Endodermal cell (in vitro differentiated cells): Measurements from ENCODE around the gene HOXA5. TPM values are rescaled to one million over a fixed set of nuclear protein-coding genes. Genes with fewer than 3 reads are reported as not detected.

Experiments
- DNase-seq: peaks from one replicate; pipeline ENCODE4 v3.0.0-alpha.2; 2017
- H3K27ac ChIP-seq: 2 replicates; pipeline ENCODE4 v1.5.1; 2013; ENCODE audit warnings: mild to moderate bottlenecking, low read depth, low read length, moderate library complexity
- H3K27me3 ChIP-seq: 2 replicates; pipeline ENCODE4 v1.6.1; 2013; ENCODE audit warnings: mild to moderate bottlenecking, low read length, moderate library complexity; ENCODE audit not compliant: insufficient read depth, control insufficient read depth, poor library complexity, severe bottlenecking
- H3K36me3 ChIP-seq: 2 replicates; pipeline ENCODE4 v1.7.0; 2013; ENCODE audit warnings: mild to moderate bottlenecking, low read length, moderate library complexity; ENCODE audit not compliant: control insufficient read depth, insufficient read depth
- H3K4me1 ChIP-seq: one replicate; pipeline ENCODE4 v1.7.0; 2013; ENCODE audit warnings: low read length; ENCODE audit not compliant: control insufficient read depth, insufficient read depth
- H3K4me3 ChIP-seq: 2 replicates; pipeline ENCODE4 v1.5.1; 2013; ENCODE audit warnings: mild to moderate bottlenecking, low read length, moderate library complexity
- H3K9ac ChIP-seq: 2 replicates; pipeline ENCODE4 v1.6.1; 2013; ENCODE audit warnings: mild to moderate bottlenecking, low read length, moderate library complexity; ENCODE audit not compliant: poor library complexity, severe bottlenecking; ENCODE audit errors: extremely low read depth
- H3K9me3 ChIP-seq: 2 replicates; pipeline ENCODE4 v1.6.1; 2013; ENCODE audit warnings: mild to moderate bottlenecking, low read length, moderate library complexity; ENCODE audit not compliant: control insufficient read depth
- H3K27ac Mint-ChIP-seq: 2 replicates; pipeline ENCODE4 v1.8.0; 2020; ENCODE audit warnings: mixed read lengths
- H3K27me3 Mint-ChIP-seq: 2 replicates; pipeline ENCODE4 v1.8.0; 2021; ENCODE audit warnings: mild to moderate bottlenecking, mixed read lengths; ENCODE audit not compliant: insufficient read depth
- H3K36me3 Mint-ChIP-seq: 2 replicates; pipeline ENCODE4 v1.8.0; 2020; ENCODE audit warnings: low read depth, mixed read lengths
- H3K4me1 Mint-ChIP-seq: 2 replicates; pipeline ENCODE4 v1.8.0; 2020; ENCODE audit warnings: mixed read lengths
- H3K4me3 Mint-ChIP-seq: 2 replicates; pipeline ENCODE4 v1.8.0; 2020; ENCODE audit warnings: mild to moderate bottlenecking, moderate library complexity, mixed read lengths
- H3K9me3 Mint-ChIP-seq: 2 replicates; pipeline ENCODE4 v1.8.0; 2020; ENCODE audit warnings: mild to moderate bottlenecking, mixed read lengths
- WGBS, 2 experiments: methylation state at CpG; one replicate each; pipeline versions ENCODE4 v1.1.5 to v1.1.7; 2013; ENCODE audit warnings: missing lambda C conversion rate in 2 of 2, mixed read lengths in 1 of 2; ENCODE audit not compliant: insufficient coverage in 1 of 2, insufficient read length in 1 of 2; 5-methylcytosine and 5-hydroxymethylcytosine counted together
- total RNA-seq, 2 donors: library from RNA; stranded (reverse); fragmentation: NEBNext Ultra II Directional in 1 of 2; extraction: Animal tissue kit (Norgen Biotek cat#: 25700) in 1 of 2; gene quantifications; 2 replicates in 1 of 2; 3 replicates in 1 of 2; pipeline ENCODE4 v1.2.1, GENCODE V29; 2021
- TF ChIP-seq, protein P1 (sequence below): fragments of 200-600 bp; sonication (generic); conservative IDR thresholded peaks from 2 replicates; pipeline ENCODE4 v1.5.0; 2021; ENCODE audit warnings: antibody characterized with exemption, mild to moderate bottlenecking

HOXA5 gene
- total RNA-seq, 2 donors from 2014 or later, result not detected

DNA sequence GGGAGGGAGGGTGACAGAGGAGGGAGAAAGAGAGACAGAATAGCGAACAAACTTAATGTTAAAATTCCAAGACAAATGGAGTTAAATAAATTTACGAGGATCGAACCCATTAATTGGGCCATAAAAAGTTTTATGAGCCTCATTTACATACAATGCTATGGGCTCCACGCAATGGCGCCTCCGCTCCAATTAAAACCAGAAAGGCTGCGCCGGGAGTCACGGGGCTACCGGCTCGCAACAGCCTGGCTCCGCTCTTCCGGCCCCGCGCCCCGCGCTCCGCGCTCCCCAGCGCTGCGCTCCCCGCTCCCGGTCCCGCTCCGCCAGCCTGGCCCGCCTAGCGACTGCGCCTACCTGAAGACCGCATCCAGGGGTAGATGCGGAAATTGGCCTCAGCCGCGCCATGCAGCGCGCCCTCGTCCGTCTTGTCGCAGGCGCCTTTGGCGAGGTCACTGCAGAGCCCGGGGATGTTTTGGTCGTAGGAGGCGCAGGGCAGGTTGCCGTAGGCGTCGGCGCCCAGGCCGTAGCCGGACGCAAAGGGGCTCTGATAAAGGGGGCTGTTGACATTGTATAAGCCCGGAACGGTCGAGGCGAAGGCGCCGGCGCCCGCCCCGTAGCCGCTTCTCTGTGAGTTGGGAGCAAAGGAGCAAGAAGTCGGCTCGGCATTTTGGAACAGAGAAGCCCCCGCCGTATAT is 12.5 kb upstream of the HOXA5 start:
- 10 to 11% methylated on average over 37 to 63 of the region's 63 CpGs for WGBS, 2 experiments
- DNase-seq, result peak; percentile 74
- H3K9me3 Mint-ChIP-seq, result peaks cover 43% of the 10 kb centered on the region
- peak overlapping the region; percentile 46 for H3K4me3 Mint-ChIP-seq
- H3K9ac ChIP-seq, result no peak overlapping the region
- TF ChIP-seq, protein P1, sequence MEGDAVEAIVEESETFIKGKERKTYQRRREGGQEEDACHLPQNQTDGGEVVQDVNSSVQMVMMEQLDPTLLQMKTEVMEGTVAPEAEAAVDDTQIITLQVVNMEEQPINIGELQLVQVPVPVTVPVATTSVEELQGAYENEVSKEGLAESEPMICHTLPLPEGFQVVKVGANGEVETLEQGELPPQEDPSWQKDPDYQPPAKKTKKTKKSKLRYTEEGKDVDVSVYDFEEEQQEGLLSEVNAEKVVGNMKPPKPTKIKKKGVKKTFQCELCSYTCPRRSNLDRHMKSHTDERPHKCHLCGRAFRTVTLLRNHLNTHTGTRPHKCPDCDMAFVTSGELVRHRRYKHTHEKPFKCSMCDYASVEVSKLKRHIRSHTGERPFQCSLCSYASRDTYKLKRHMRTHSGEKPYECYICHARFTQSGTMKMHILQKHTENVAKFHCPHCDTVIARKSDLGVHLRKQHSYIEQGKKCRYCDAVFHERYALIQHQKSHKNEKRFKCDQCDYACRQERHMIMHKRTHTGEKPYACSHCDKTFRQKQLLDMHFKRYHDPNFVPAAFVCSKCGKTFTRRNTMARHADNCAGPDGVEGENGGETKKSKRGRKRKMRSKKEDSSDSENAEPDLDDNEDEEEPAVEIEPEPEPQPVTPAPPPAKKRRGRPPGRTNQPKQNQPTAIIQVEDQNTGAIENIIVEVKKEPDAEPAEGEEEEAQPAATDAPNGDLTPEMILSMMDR, result no peak
- H3K4me1 Mint-ChIP-seq, result no peaks in the 10 kb centered on the region
- no peak overlapping the region for H3K27ac Mint-ChIP-seq
- peaks cover 38% of the 10 kb centered on the region for H3K9me3 ChIP-seq
- H3K27ac ChIP-seq, result no peak overlapping the region
- H3K4me1 ChIP-seq, result no peaks in the 10 kb centered on the region
- H3K27me3 ChIP-seq, result peaks cover 100% of the 10 kb centered on the region
- H3K27me3 Mint-ChIP-seq, result peaks cover 99% of the 10 kb centered on the region
- peaks cover 2% of the 10 kb centered on the region for H3K36me3 Mint-ChIP-seq
- H3K36me3 ChIP-seq, result no peaks in the 10 kb centered on the region
- peak overlapping the region; percentile 62 for H3K4me3 ChIP-seq

DNA sequence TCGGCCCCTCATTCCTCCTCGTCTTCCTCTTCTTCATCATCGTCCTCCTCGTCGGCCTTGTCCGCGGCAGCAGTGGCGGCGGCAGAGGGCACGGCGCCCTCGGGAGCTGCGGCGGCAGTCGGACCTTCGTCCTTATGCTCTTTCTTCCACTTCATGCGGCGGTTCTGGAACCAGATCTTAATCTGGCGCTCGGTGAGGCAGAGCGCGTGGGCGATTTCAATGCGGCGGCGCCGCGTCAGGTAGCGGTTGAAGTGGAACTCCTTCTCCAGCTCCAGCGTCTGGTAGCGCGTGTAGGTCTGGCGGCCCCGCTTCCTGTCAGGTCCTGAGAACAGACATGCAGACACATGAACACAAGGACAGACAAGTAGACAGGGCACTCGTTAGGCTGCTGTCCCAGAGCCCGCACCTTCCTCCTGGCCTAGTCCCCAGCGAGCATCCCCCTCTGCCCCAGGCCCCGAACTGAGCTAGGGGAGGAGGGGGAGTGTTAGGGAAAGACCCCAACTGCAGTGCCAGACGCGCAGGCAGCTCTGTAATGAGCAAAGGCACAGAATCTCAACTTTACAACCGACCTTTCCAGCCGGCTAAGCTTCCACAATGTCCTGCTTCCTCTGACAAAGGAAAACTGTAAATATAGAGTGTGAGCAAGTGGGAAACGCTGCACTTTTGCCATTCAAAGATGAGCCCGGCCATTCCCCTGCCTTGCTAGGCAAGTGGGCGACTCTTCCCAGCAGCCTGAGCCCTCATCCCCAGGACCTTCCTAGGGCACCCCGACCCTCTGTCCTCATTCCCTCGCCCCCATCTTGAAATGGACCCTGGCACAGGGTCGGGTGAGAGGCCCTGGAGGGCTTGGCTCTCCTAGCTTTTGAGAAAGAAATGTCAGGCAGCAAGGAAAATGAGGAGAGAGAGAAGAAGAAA is 11.7 kb upstream of the HOXA5 start:
- Mint-ChIP-seq H3K36me3 (peaks cover 2% of the 10 kb centered on the region), H3K9me3 (peaks cover 43% of the 10 kb centered on the region), H3K27ac (no peak overlapping the region), H3K4me1 (no peaks in the 10 kb centered on the region), H3K27me3 (peaks cover 100% of the 10 kb centered on the region), H3K4me3 (no peak overlapping the region)
- peaks cover 100% of the 10 kb centered on the region for H3K27me3 ChIP-seq
- no peak overlapping the region for H3K4me3 ChIP-seq
- H3K9me3 ChIP-seq, result peaks cover 38% of the 10 kb centered on the region
- no peak overlapping the region for H3K27ac ChIP-seq
- H3K9ac ChIP-seq, result no peak overlapping the region
- WGBS, 2 experiments, result 15% methylated on average over 20 to 48 of the region's 48 CpGs
- no peaks in the 10 kb centered on the region for H3K36me3 ChIP-seq
- no peaks in the 10 kb centered on the region for H3K4me1 ChIP-seq
- DNase-seq, result peak; percentile 58
- TF ChIP-seq, protein P1, result no peak

DNA sequence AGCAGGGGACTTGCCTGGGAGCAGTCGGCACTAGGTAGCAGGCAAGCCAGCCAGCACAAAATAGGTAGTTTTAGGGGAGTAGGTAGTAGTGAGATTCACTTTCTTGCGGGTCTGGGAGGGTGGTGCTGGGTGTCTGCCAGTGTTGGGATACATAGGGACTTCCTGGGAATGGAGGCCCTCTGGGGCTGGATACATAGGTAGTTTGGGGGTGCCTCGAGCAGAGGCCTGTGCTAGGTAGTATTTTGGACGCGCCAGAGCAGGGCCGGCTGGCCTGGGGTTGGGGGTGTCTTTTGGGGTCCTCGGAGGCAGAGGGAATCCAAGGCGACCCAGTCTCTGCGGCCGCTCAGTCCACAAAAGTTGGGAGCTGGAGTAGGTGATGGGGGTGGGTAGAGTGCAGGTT is 10.9 kb upstream of the HOXA5 start:
- Mint-ChIP-seq H3K4me1 (no peaks in the 10 kb centered on the region), H3K27me3 (peaks cover 100% of the 10 kb centered on the region), H3K36me3 (peaks cover 2% of the 10 kb centered on the region), H3K4me3 (no peak overlapping the region), H3K27ac (no peak overlapping the region), H3K9me3 (peaks cover 43% of the 10 kb centered on the region)
- DNase-seq, result peak; percentile 36
- H3K27ac ChIP-seq, result no peak overlapping the region
- TF ChIP-seq, protein P1, result no peak
- peaks cover 38% of the 10 kb centered on the region for H3K9me3 ChIP-seq
- H3K4me3 ChIP-seq, result no peak overlapping the region
- H3K36me3 ChIP-seq, result no peaks in the 10 kb centered on the region
- H3K4me1 ChIP-seq, result no peaks in the 10 kb centered on the region
- peaks cover 100% of the 10 kb centered on the region for H3K27me3 ChIP-seq
- H3K9ac ChIP-seq, result no peak overlapping the region
- WGBS, 2 experiments, result 44 to 67% methylated on average over 1 to 10 of the region's 10 CpGs
